Glutamatergic neuron (in vitro differentiated cells): ENCODE measurements around the gene CFAP74. TPM values are rescaled to one million over a fixed set of nuclear protein-coding genes. Genes with fewer than 3 reads are reported as not detected.

Experiments
- DNase-seq: peaks from one replicate; pipeline ENCODE4 v3.0.0; 2022
- H3K27ac Mint-ChIP-seq: one replicate; pipeline ENCODE4 v1.8.0; 2020; ENCODE audit warnings: mild to moderate bottlenecking, mixed read lengths, inconsistent platforms; ENCODE audit not compliant: unreplicated experiment
- H3K27me3 Mint-ChIP-seq: one replicate; pipeline ENCODE4 v1.8.0; 2020; ENCODE audit warnings: mild to moderate bottlenecking, moderate library complexity, mixed read lengths, inconsistent platforms; ENCODE audit not compliant: unreplicated experiment
- H3K36me3 Mint-ChIP-seq: one replicate; pipeline ENCODE4 v1.8.0; 2020; ENCODE audit warnings: mild to moderate bottlenecking, mixed read lengths, inconsistent platforms; ENCODE audit not compliant: unreplicated experiment
- H3K4me1 Mint-ChIP-seq: one replicate; pipeline ENCODE4 v1.8.0; 2020; ENCODE audit warnings: mild to moderate bottlenecking, low read depth, mixed read lengths, inconsistent platforms; ENCODE audit not compliant: unreplicated experiment
- H3K4me3 Mint-ChIP-seq: one replicate; pipeline ENCODE4 v1.8.0; 2020; ENCODE audit warnings: mild to moderate bottlenecking, mixed read lengths, inconsistent platforms; ENCODE audit not compliant: unreplicated experiment
- H3K9me3 Mint-ChIP-seq: one replicate; pipeline ENCODE4 v1.8.0; 2020; ENCODE audit warnings: mild to moderate bottlenecking, moderate library complexity, mixed read lengths, inconsistent platforms; ENCODE audit not compliant: unreplicated experiment
- CTCF ChIP-seq: fragments of 200-600 bp; sonication (generic); IDR thresholded peaks from one replicate; pipeline ENCODE4 v1.5.0; 2021; ENCODE audit not compliant: partially characterized antibody, unreplicated experiment
- total RNA-seq: library from RNA; stranded (reverse); fragmentation: NEBNext Ultra II Directional; extraction: Animal tissue kit (Norgen Biotek cat#: 25700); gene quantifications from one replicate; pipeline ENCODE4 v1.2.1, GENCODE V29; 2021; ENCODE audit not compliant: unreplicated experiment

CFAP74 gene
- total RNA-seq, 1 donor from 2014 or later: not detected

DNA sequence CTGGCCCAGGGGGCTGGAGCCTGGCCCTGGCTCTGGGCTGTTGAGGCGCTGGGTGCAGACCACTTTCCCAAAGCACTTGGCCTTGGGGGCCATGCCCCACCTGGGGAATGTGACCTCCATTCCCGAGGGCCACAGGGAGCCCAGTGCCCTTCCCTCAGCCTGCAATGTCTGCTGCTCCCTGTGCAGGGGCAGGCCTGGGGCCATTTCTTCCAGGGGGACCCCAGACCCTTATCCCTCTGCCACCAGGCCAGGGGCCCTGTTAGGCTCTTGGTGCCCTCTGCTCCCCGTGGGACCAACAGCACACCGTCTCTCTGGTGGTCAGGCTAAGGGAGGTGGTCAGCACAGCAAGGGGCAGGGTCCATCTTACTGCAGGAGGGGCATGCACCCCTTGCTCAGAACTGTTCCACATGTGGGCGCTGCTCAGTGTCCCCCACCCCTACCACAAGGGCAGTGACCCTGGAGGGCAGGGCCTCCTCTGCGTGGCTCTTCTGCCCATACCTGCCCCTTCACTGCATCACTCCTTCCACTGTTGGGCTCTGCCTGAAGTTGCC is 83.5 kb downstream of the CFAP74 start:
- peaks cover under 1% of the 10 kb centered on the region for H3K4me1 Mint-ChIP-seq
- no peak overlapping the region for H3K27ac Mint-ChIP-seq
- H3K9me3 Mint-ChIP-seq: peaks cover 2% of the 10 kb centered on the region
- TF ChIP-seq CTCF: no peak
- H3K4me3 Mint-ChIP-seq: no peak overlapping the region
- H3K27me3 Mint-ChIP-seq: no peaks in the 10 kb centered on the region
- DNase-seq: no peak
- H3K36me3 Mint-ChIP-seq: no peaks in the 10 kb centered on the region

GRCh38 chr1:1919304-1920056 is 84.1 kb downstream of the CFAP74 start:
- Mint-ChIP-seq H3K9me3 (no peaks in the 10 kb centered on the region), H3K27ac (no peak overlapping the region), H3K4me3 (no peak overlapping the region), H3K27me3 (no peaks in the 10 kb centered on the region), H3K4me1 (peaks cover 2% of the 10 kb centered on the region), H3K36me3 (no peaks in the 10 kb centered on the region)
- TF ChIP-seq CTCF: no peak
- peak; percentile 100 for DNase-seq

- no peak within 1 kb of the TSS for H3K27ac Mint-ChIP-seq
- no peak for TF ChIP-seq CTCF
These were observed 84.7 kb downstream of the CFAP74 start, which contains the start of gene TMEM52 for GRCh38 chr1:1918901-1919303. TMEM52 (minus strand) TSS chr1:1919279; CDS start chr1:1919265, 14 bp downstream.

DNA sequence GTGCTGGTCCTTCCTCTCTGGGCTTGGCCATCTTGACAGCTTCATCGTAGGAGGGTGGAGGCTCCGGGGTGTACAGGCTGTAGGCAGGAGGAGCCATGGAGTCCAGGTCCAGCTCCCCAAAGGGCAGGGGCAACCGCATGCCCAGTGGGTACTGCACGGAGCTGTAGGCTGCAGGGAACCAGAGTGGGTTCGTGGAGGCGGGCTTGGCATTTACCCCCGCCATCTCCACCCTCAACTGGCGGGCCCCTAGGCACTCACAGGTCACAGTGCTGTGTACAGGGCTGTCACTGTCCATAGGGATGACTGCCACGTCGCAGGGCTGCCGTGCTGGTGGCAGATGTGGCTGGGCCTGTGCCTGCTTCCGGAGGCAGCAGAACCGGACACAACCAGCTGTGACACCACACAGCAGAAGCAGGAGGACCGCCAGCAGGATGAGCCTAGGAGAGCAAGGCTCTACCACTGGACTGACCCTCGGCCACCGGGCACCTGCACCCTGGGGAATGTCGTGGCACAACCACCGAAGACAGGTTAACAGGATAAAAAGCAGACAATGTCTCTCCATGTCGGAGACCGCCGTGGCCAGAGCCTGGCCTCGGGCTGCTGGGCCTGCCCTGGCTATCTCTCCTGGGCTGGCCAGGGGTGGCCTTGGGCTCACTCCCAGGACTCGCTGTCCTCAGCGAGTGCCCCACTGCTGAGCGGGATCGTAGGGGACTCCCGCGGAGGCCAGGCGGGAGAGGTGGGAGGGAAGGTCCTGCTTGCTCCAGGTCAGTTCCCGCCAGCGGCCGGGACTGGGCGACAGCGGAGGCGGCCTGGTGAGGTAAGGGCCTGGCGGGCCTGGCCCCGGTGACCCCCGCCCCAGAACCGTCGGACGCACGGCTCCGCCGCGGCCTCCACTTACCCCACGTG is 85.3 kb downstream of the CFAP74 start:
- H3K27ac Mint-ChIP-seq: no peak overlapping the region
- peaks cover 2% of the 10 kb centered on the region for H3K4me1 Mint-ChIP-seq
- H3K4me3 Mint-ChIP-seq: no peak overlapping the region
- peaks cover 4% of the 10 kb centered on the region for H3K27me3 Mint-ChIP-seq
- TF ChIP-seq CTCF: no peak
- peak; percentile 24 for DNase-seq
- no peaks in the 10 kb centered on the region for H3K36me3 Mint-ChIP-seq
- peaks cover 2% of the 10 kb centered on the region for H3K9me3 Mint-ChIP-seq

More at GRCh38 chr1:1918901-1919303, 84.7 kb downstream of the CFAP74 start, which contains the start of gene TMEM52:
- H3K4me3 Mint-ChIP-seq: no peak within 1 kb of the TSS
- no peaks in the 10 kb centered on the region for H3K9me3 Mint-ChIP-seq
- H3K27me3 Mint-ChIP-seq: peaks cover under 1% of the 10 kb centered on the region
- no peak for DNase-seq
- no peaks in the 10 kb centered on the region for H3K36me3 Mint-ChIP-seq
- peaks cover 2% of the 10 kb centered on the region for H3K4me1 Mint-ChIP-seq
